Sigmoid colon (tissue), 4 donors: ENCODE results near the gene MOB2.

Experiments
- EP300 ChIP-seq, 4 donors: sonication (generic); formaldehyde crosslinking; IDR thresholded peaks; one replicate each; pipeline ENCODE4 v1.6.1; 2017; ENCODE audit warnings: antibody characterized with exemption in 4 of 4
- POLR2A ChIP-seq, 2 donors: fragments of 450-650 bp; IDR thresholded peaks; one replicate each; pipeline ENCODE4 v1.6.1; 2016; ENCODE audit warnings: antibody characterized with exemption in 2 of 2, mild to moderate bottlenecking in 2 of 2, moderate library complexity in 2 of 2
- POLR2AphosphoS5 ChIP-seq, 4 donors: sonication (generic); formaldehyde crosslinking; IDR thresholded peaks; one replicate each; pipeline ENCODE4 v1.6.1; 2017; ENCODE audit warnings: antibody characterized with exemption in 4 of 4
- TF ChIP-seq, protein P1 (sequence below), 4 experiments: fragments of 450-650 bp in 3 of 4; fragments of 200-600 bp in 1 of 4; IDR thresholded peaks; one replicate each; pipeline ENCODE4 v1.5.1; 2016 to 2019; ENCODE audit warnings: antibody characterized with exemption in 4 of 4, mild to moderate bottlenecking in 3 of 4, moderate library complexity in 2 of 4

DNA sequence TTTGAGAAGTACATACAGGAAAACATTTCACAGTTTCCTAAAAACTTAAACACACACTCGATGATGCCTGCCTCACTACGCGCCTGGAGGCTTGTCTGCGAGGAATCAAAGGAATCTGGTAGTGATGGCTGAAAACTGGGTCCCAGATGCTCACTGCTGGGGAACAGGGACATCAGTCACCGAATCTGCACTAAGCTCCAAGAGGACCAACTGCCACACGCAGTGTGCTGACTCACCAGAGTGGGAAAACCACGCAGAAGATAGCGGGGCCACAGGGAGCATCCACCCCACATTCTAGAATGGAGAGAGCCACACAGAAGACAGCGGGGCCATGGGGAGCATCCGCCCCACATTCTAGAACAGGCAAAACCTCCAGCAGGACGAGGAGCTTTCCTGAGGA, 24.3 kb upstream of the MOB2 start:
- TF ChIP-seq, protein P1, sequence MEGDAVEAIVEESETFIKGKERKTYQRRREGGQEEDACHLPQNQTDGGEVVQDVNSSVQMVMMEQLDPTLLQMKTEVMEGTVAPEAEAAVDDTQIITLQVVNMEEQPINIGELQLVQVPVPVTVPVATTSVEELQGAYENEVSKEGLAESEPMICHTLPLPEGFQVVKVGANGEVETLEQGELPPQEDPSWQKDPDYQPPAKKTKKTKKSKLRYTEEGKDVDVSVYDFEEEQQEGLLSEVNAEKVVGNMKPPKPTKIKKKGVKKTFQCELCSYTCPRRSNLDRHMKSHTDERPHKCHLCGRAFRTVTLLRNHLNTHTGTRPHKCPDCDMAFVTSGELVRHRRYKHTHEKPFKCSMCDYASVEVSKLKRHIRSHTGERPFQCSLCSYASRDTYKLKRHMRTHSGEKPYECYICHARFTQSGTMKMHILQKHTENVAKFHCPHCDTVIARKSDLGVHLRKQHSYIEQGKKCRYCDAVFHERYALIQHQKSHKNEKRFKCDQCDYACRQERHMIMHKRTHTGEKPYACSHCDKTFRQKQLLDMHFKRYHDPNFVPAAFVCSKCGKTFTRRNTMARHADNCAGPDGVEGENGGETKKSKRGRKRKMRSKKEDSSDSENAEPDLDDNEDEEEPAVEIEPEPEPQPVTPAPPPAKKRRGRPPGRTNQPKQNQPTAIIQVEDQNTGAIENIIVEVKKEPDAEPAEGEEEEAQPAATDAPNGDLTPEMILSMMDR (IDR thresholded peaks at IDR 0.05) = no peak
- TF ChIP-seq POLR2A (IDR thresholded peaks at IDR 0.05) (no peak), POLR2AphosphoS5 (IDR thresholded peaks at IDR 0.05) (no peak), EP300 (IDR thresholded peaks at IDR 0.05) (no peak)
